Progenitor cell of endocrine pancreas (in vitro differentiated cells): Measurements from ENCODE around the gene SMAD6. TPM values are rescaled to one million over a fixed set of nuclear protein-coding genes. Genes with fewer than 3 reads are reported as not detected.

ENCODE experiments used
- DNase-seq: peaks from one replicate; pipeline ENCODE4 v3.0.0; 2021; ENCODE audit warnings: low spot score; ENCODE audit not compliant: unreplicated experiment
- H3K27ac Mint-ChIP-seq: 2 replicates; pipeline ENCODE4 v1.8.0; 2021; ENCODE audit warnings: mild to moderate bottlenecking, moderate library complexity, mixed read lengths
- H3K27me3 Mint-ChIP-seq: 2 replicates; pipeline ENCODE4 v1.8.0; 2021; ENCODE audit warnings: mixed read lengths
- H3K36me3 Mint-ChIP-seq: 2 replicates; pipeline ENCODE4 v1.8.0; 2022; ENCODE audit warnings: mixed read lengths; ENCODE audit not compliant: insufficient read depth
- H3K4me1 Mint-ChIP-seq: 2 replicates; pipeline ENCODE4 v1.8.0; 2021; ENCODE audit warnings: low read depth, mixed read lengths
- H3K4me3 Mint-ChIP-seq: 2 replicates; pipeline ENCODE4 v1.8.0; 2021; ENCODE audit warnings: low read depth, mild to moderate bottlenecking, moderate library complexity, mixed read lengths
- H3K9me3 Mint-ChIP-seq: 2 replicates; pipeline ENCODE4 v1.8.0; 2021; ENCODE audit warnings: low read depth, mixed read lengths
- CTCF ChIP-seq: fragments of 200-600 bp; sonication (generic); IDR thresholded peaks from one replicate; pipeline ENCODE4 v1.5.0; 2021; ENCODE audit warnings: antibody characterized with exemption, mild to moderate bottlenecking; ENCODE audit not compliant: unreplicated experiment
- total RNA-seq: library from RNA; stranded (reverse); gene quantifications from 2 replicates; pipeline ENCODE4 v1.2.1, GENCODE V29; 2021

SMAD6 gene
- total RNA-seq, 1 donor from 2014 or later = 38.9 TPM

DNA sequence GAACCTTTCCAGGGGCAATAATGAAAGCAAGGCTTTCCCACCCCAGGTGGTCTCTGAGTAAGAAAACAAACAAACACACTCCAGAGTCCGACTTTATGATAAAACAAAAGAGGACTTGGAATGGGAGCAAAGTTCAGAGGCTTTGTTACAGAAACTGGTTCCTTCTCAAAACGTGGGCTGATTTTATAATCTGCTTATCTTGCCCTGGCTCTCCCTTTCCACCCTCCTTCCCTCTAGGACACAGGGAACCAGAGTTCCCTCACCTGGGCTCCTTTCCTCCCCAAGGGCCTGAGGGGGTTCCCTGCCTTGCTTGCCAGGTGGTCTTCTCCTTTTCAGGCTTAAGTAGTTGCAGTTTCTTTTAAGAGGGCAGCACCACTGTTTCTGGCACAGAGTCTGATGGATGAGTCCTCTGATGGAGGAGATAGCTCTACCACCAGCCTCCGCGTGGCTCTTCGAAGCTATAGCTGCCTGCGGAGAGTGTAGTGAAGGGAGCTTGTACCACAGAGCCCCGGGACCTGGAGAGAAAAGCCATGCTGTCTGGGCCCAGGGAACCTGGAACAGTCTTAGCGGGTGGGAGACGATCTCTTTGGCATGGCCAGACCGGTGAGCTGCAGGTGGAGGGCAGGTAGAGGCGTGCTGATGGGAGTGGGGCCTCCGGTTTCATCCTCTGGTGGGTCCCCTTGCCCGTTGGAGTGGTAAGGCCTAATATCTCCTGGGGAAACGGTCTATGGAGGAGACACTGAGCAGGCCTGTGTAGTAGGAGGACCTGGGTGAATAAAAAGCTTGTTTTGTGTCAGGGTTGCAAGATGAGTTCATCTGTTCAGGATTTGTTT lies 68.7 kb downstream of the SMAD6 start:
- Mint-ChIP-seq H3K27me3 (no peaks in the 10 kb centered on the region), H3K36me3 (no peaks in the 10 kb centered on the region), H3K27ac (peak overlapping the region; percentile 95), H3K9me3 (no peaks in the 10 kb centered on the region), H3K4me3 (peak overlapping the region; percentile 25), H3K4me1 (peaks cover 71% of the 10 kb centered on the region)
- no peak for TF ChIP-seq CTCF
- DNase-seq = no peak

GRCh38 chr15:66771351-66771650 lies 69.3 kb downstream of the SMAD6 start:
- H3K9me3 Mint-ChIP-seq = no peaks in the 10 kb centered on the region
- H3K27me3 Mint-ChIP-seq = no peaks in the 10 kb centered on the region
- peaks cover 65% of the 10 kb centered on the region for H3K4me1 Mint-ChIP-seq
- no peaks in the 10 kb centered on the region for H3K36me3 Mint-ChIP-seq
- no peak for TF ChIP-seq CTCF
- H3K4me3 Mint-ChIP-seq = peak overlapping the region; percentile 21
- H3K27ac Mint-ChIP-seq = peak overlapping the region; percentile 95
- no peak for DNase-seq

- no peaks in the 10 kb centered on the region for H3K9me3 Mint-ChIP-seq
- DNase-seq = no peak
- peak overlapping the region; percentile 97 for H3K27ac Mint-ChIP-seq
- no peak for TF ChIP-seq CTCF
- H3K4me3 Mint-ChIP-seq = no peak overlapping the region
- no peaks in the 10 kb centered on the region for H3K27me3 Mint-ChIP-seq
- H3K4me1 Mint-ChIP-seq = peaks cover 55% of the 10 kb centered on the region
- no peaks in the 10 kb centered on the region for H3K36me3 Mint-ChIP-seq
Measured at GRCh38 chr15:66772604-66773128, 70.6 kb downstream of the SMAD6 start.

DNA sequence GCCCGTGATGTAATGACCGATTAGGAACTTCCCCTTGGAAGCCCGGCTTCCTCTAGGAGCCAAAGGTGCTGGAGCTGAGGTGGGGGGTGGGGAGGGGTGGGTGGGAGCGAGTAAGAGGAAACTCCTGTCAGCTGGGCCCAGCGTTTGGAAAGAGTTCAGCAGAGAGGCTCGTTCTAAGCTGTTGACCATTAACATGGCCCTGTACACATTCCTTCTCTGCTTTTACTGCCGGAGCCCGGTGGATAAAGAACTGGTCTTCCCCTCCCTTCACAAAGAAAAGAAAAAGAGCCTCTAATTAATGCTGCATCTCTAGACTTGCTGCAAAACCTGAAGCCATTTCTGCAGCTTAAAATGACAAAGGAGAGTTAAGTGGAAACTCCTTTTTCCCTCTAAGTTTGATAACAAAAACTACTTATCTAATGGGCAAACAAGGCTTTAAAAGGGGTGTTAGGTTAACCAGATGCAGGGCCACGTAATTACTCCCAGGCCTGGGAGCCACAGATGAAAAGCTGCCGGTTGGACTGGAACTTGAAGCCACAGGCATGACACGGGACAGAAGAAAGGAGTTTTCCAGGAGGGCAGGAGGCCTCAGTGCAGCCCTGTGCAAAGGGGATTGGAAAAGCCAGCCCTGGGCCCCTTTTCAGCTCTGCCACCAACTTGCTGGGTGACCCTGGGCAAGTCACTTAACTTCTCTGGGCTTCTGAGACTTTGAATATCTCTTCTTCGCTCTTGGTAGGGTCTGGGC lies 71.3 kb downstream of the SMAD6 start:
- no peak for DNase-seq
- H3K4me3 Mint-ChIP-seq = peak overlapping the region; percentile 19
- H3K27ac Mint-ChIP-seq = peak overlapping the region; percentile 97
- peaks cover 55% of the 10 kb centered on the region for H3K4me1 Mint-ChIP-seq
- H3K36me3 Mint-ChIP-seq = no peaks in the 10 kb centered on the region
- H3K27me3 Mint-ChIP-seq = no peaks in the 10 kb centered on the region
- no peaks in the 10 kb centered on the region for H3K9me3 Mint-ChIP-seq
- TF ChIP-seq CTCF = no peak

DNA sequence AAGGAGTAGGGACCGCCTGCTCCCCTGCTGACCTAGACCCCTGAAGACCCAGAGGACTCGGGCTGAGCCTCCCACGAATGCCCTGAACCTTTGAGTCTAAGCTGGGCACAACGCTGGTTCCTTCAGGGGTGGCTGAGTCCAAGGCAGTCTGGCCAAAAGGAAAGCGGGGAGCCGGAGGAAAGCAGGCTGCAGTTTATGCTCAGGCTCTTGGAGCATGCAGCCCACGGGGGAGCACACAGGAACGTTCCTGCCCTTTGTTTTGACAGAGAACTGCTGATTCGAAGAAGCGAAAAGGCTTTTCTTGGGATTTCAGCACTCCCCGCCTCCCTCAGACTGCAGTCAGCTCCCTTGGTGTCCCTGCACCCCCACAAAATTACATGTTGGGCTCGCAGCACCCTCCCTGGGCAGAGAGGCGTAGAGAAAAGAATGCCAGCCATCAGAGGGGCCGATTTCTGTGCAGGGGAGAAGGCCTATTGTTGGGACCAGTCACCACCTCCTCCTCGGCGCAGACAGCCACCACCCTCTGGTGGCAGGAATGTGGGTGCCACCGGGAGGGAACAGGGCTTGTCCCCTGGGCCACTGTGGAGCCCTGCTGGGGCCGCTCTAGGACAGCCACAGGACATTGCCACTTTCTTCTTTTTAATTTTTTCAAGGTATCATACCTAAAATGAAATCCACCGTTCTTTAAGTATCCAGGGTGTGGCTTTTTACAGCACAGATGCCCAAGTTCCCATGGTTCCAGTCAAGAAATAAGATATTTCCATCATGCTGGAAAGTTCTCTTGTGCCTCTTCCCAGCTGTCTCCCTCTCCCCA lies 72.2 kb downstream of the SMAD6 start:
- H3K4me1 Mint-ChIP-seq = peaks cover 51% of the 10 kb centered on the region
- no peak overlapping the region for H3K4me3 Mint-ChIP-seq
- H3K9me3 Mint-ChIP-seq = no peaks in the 10 kb centered on the region
- TF ChIP-seq CTCF = peak; percentile 96
- peak overlapping the region; percentile 97 for H3K27ac Mint-ChIP-seq
- H3K36me3 Mint-ChIP-seq = no peaks in the 10 kb centered on the region
- H3K27me3 Mint-ChIP-seq = no peaks in the 10 kb centered on the region
- peak; percentile 85 for DNase-seq
